ENCODE data around the gene DEDD2. TPM values are rescaled to one million over a fixed set of nuclear protein-coding genes. Genes with fewer than 3 reads are reported as not detected.

The DEDD2 gene
- total RNA-seq, 4 donors from 2014 or later, result 23.2 to 30.2 (median 27.8) TPM

DNA sequence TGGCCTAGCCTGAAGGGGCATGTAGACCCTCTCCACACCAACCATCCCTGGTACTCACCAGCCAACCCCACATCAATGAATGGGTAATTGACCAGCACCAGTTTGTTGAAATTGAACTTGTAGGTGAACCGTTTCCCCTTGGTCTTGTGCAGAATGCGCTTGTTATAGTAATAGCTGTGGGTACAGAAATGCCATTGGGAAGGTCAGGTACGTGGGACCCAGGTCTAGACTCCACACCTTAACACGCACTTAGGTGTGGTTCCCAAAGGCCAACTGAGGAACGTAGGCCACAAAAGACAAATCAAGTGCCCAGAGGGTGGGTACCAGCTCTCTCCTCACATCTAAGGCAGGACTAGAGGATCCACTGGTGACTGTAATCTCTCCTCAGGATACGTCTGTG lies 32.3 kb upstream of the DEDD2 start:
- intact Hi-C loops (cut with DNase I), result loop anchor here (10.0 kb wide), 1 partner anchor 45 kb away; no protein-coding TSS in a partner anchor
- no peak for DNase-seq
- no peaks in the 10 kb centered on the region for H3K9me3 ChIP-seq
- H3K27me3 ChIP-seq, result no peaks in the 10 kb centered on the region
- H3K36me3 ChIP-seq, result peaks cover 4 to 22% (median 6%) of the 10 kb centered on the region in 3 donors
- H3K4me3 ChIP-seq, result peak overlapping the region in 1 of 4 donors; percentile 99
- TF ChIP-seq POLR2A (IDR thresholded peaks at IDR 0.05), result no peak
- TF ChIP-seq, protein P1, sequence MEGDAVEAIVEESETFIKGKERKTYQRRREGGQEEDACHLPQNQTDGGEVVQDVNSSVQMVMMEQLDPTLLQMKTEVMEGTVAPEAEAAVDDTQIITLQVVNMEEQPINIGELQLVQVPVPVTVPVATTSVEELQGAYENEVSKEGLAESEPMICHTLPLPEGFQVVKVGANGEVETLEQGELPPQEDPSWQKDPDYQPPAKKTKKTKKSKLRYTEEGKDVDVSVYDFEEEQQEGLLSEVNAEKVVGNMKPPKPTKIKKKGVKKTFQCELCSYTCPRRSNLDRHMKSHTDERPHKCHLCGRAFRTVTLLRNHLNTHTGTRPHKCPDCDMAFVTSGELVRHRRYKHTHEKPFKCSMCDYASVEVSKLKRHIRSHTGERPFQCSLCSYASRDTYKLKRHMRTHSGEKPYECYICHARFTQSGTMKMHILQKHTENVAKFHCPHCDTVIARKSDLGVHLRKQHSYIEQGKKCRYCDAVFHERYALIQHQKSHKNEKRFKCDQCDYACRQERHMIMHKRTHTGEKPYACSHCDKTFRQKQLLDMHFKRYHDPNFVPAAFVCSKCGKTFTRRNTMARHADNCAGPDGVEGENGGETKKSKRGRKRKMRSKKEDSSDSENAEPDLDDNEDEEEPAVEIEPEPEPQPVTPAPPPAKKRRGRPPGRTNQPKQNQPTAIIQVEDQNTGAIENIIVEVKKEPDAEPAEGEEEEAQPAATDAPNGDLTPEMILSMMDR (IDR thresholded peaks at IDR 0.05), result no peak
- H3K27ac ChIP-seq, result peak overlapping the region; percentile 97 to 100 (median 100)
- WGBS, 2 donors, result 64 to 86% methylated on average over 4 to 5 of the region's 6 CpGs
- peaks cover 27 to 88% (median 42%) of the 10 kb centered on the region in 3 donors for H3K4me1 ChIP-seq

DNA sequence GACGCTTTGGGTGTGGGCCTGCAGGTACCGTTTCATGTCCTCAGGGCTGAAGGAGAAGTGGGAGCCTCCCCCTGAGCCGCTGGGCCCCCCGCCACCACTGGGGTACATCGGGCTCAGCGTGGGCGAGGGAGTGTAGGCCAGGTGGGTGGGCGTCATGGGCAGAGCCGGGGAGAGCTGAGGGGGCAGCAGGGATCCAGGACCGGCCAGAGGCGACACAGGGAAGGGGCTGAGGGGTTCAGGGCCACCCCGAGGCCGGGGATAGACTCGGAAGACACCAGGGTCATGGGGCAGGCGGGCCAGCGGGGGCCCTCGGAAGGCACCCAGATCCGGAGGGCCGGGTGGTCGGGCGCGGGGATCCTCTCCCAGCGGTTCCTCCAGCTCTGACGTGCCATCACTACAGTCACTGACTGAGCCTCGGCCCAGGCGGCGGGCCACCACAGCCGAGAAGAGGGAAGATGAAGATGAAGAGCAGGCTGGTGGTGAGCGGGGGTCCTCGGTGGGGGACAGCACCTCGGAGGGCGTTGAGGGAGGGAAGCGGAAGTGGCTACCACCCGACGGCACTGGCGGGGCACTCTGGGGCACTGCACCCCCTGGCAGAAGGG lies 31.8 kb upstream of the DEDD2 start:
- Histone ChIP-seq H3K4me3 (no peak overlapping the region), H3K4me1 (peaks cover 27 to 90% (median 43%) of the 10 kb centered on the region in 3 donors), H3K27ac (peak overlapping the region in 3 of 4 donors; percentile 13 to 100 (median 100)), H3K9me3 (no peaks in the 10 kb centered on the region), H3K27me3 (no peaks in the 10 kb centered on the region), H3K36me3 (peaks cover 4 to 22% (median 6%) of the 10 kb centered on the region in 3 donors)
- 79 to 80% methylated on average over 13 to 20 of the region's 36 CpGs for WGBS, 2 donors
- DNase-seq, result no peak
- intact Hi-C loops (cut with DNase I), result loop anchor here (10.0 kb wide), 1 partner anchor 46 kb away; no protein-coding TSS in a partner anchor
- TF ChIP-seq, protein P1 (IDR thresholded peaks at IDR 0.05), result no peak
- TF ChIP-seq POLR2A (IDR thresholded peaks at IDR 0.05), result no peak

DNA sequence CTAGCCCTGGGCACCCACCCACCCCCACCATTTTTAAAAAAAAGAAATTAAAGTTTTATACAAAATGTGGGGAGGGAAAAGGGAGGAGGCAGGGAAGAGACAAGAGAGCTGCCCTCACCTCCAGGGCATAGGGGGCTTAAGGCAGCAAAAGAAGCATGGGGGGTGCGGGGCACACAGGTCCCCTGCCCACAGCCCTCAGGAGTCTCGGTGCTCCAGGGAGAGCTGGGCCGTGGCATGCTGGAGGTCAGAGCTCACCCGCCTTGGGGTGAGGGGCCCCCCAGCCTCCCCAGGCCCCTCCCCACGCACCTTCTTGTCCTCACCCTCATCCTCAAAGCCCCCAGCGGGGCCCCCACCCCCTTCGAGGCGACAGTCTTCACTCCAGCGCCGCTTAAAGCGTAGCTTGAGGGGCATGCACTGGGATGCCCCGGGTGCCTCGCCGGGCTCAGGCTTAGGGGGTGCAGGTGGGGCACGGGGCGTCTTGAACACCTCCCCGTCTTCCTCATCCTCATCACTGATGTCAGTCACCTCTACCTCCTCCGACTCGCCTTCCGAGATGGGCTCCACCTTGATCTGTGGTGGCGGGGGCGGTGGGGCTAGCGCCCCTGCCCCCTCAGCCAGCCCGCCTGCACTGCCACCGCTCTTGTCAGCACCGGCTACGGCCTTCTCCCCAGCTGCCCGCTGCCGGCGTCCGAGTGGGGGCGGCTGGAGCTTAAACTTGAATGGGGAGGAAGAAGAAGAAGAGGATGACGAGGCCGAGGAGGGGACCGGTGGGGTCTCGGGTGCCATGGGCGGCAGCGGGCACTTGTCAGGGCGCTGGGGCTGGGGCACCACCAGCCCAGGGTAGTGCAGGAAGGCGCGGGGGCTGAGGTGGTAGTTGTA lies 31.0 kb upstream of the DEDD2 start:
- H3K4me3 ChIP-seq, result no peak overlapping the region
- no peaks in the 10 kb centered on the region for H3K9me3 ChIP-seq
- H3K27me3 ChIP-seq, result no peaks in the 10 kb centered on the region
- peaks cover 4 to 22% (median 6%) of the 10 kb centered on the region in 3 donors for H3K36me3 ChIP-seq
- TF ChIP-seq, protein P1 (IDR thresholded peaks at IDR 0.05), result no peak
- no peak for TF ChIP-seq POLR2A (IDR thresholded peaks at IDR 0.05)
- intact Hi-C loops (cut with DNase I), result loop anchor here (10.0 kb wide), 1 partner anchor 46 kb away; no protein-coding TSS in a partner anchor
- H3K4me1 ChIP-seq, result peaks cover 35 to 97% (median 43%) of the 10 kb centered on the region in 3 donors
- H3K27ac ChIP-seq, result peak overlapping the region in 2 of 4 donors; percentile 100
- WGBS, 2 donors, result 86 to 87% methylated on average over 11 to 15 of the region's 41 CpGs
- DNase-seq, result no peak

DNA sequence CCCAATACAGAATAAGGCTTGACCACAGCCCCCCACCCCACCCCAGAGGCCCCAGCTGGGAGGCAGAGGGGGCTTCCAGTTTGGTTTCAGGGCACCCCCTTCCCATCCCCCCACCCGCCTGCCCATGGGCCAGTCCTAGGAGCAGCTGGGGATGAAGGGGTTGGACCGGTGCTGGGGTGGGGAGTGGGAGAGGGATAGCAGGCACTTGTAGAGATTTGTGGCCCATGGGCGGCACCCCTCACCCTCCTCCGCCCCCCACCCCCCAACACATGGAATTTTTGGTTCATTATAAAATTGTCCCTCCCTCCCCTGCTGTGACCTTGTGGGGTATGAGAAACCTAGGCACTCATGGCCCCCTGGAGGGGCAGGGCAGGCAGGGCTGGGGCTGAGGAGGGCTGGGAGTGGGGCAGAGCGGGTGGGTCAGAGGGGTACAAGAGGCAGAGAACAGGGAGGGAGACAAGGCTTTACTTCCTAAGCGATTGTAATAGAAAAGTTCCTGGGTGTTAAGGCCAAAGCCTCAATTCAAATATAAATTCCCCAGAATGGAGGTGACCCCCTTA lies 30.2 kb upstream of the DEDD2 start:
- Histone ChIP-seq H3K4me1 (peaks cover 34 to 94% (median 39%) of the 10 kb centered on the region in 3 donors), H3K36me3 (peaks cover 4 to 22% (median 6%) of the 10 kb centered on the region in 3 donors), H3K27me3 (no peaks in the 10 kb centered on the region), H3K9me3 (no peaks in the 10 kb centered on the region), H3K27ac (peak overlapping the region in 3 of 4 donors; percentile 46 to 98 (median 62)), H3K4me3 (no peak overlapping the region)
- intact Hi-C loops (cut with DNase I), result loop anchor here (10.0 kb wide), 1 partner anchor 47 kb away; no protein-coding TSS in a partner anchor
- no peak for DNase-seq
- 100% methylated on average over 1 to 2 of the region's 6 CpGs for WGBS, 2 donors
- TF ChIP-seq, protein P1 (IDR thresholded peaks at IDR 0.05), result no peak
- no peak for TF ChIP-seq POLR2A (IDR thresholded peaks at IDR 0.05)

Measured in esophagus squamous epithelium (tissue), 5 donors.